GM12878 (cell line): ENCODE results near the gene ANKRD13C. TPM values are rescaled to one million over a fixed set of nuclear protein-coding genes. Genes with fewer than 3 reads are reported as not detected.
"Not testable (repeated sequence)": the region's sequence is repeated elsewhere in the genome, so short reads cannot be mapped to it uniquely, and the experiment has no call there.

Source experiments
- ATAC-seq: fragments of 200-7000 bp; cut with Tn5 transposase; 3 replicates; pipeline ENCODE4 v1.9.1; 2020; ENCODE audit warnings: mild to moderate bottlenecking, moderate library complexity
- BruUV-seq: library from RNA; stranded (reverse); fragments of 400-500 nt; replicated peaks from 2 replicates; lab custom pipeline; 2021; lab: Mats Ljungman, UMichigan
- CTCF ChIA-PET: fragments of 300-600 bp; sonication (Branson Sonifier 250); formaldehyde crosslinking; extraction: SDS; loops from one replicate; lab custom pipeline; 2021; ENCODE audit warnings: inconsistent platforms; lab: Yijun Ruan, JAX
- POLR2A ChIA-PET: fragments of 350-600 bp; formaldehyde crosslinking; extraction: SDS; loops from one replicate; lab custom pipeline; 2021; ENCODE audit warnings: inconsistent platforms; lab: Charles Lee
- RAD21 ChIA-PET: fragments of 300-600 bp; sonication (Branson Sonifier 250); formaldehyde crosslinking; loops from one replicate; lab custom pipeline; 2023; ENCODE audit warnings: antibody characterized with exemption; ENCODE audit not compliant: unreplicated experiment; lab: Charles Lee
- SMC1A ChIA-PET: fragments of 300-600 bp; sonication (Branson Sonifier 250); formaldehyde crosslinking; loops from one replicate; lab custom pipeline; 2023; ENCODE audit not compliant: unreplicated experiment, uncharacterized antibody; lab: Charles Lee
- DNase-seq: peaks from one replicate; pipeline ENCODE4 v3.0.0-alpha.2; 2011; ENCODE audit warnings: low read depth, low spot score
- FAIRE-seq: peaks from 3 replicates; lab custom pipeline; 2011; peaks lifted over from hg19 to GRCh38; lab: Jason Lieb, UNC
- H2AFZ ChIP-seq: 2 replicates; pipeline ENCODE4 v1.6.0; 2011; ENCODE audit warnings: low read depth, low read length, control low read depth; ENCODE audit not compliant: control insufficient read depth
- H3K27ac ChIP-seq: 2 replicates; pipeline ENCODE4 v1.5.1; 2011; ENCODE audit warnings: control low read depth; ENCODE audit not compliant: control insufficient read depth, insufficient read depth
- H3K27me3 ChIP-seq, 2 experiments: replicated peaks in 1 of 2; 2 replicates each; pipeline versions ENCODE4 v1.6.0 to v1.6.1; 2011; ENCODE audit warnings: low read length in 1 of 2; ENCODE audit not compliant: control insufficient read depth in 2 of 2, insufficient read depth in 2 of 2
- H3K36me3 ChIP-seq, 2 experiments: 2 replicates each; pipeline ENCODE4 v1.5.1; 2011; ENCODE audit warnings: low read length in 1 of 2; ENCODE audit not compliant: control insufficient read depth in 2 of 2, insufficient read depth in 2 of 2
- H3K4me1 ChIP-seq: 2 replicates; pipeline ENCODE4 v1.6.1; 2011; ENCODE audit warnings: mild to moderate bottlenecking, low read length, moderate library complexity, mixed read lengths; ENCODE audit not compliant: control insufficient read depth, insufficient read depth
- H3K4me2 ChIP-seq: 2 replicates; pipeline ENCODE4 v1.6.0; 2011; ENCODE audit warnings: control low read depth; ENCODE audit not compliant: control insufficient read depth, insufficient read depth
- H3K4me3 ChIP-seq: fragments of 200-600 bp; sonication (generic); 2 replicates; pipeline ENCODE4 v1.5.1; 2016
- H3K79me2 ChIP-seq: 2 replicates; pipeline ENCODE4 v1.6.0; 2011; ENCODE audit warnings: low read length; ENCODE audit not compliant: control insufficient read depth, insufficient read depth
- H3K9ac ChIP-seq: 2 replicates; pipeline ENCODE4 v1.8.0; 2011; ENCODE audit warnings: low read length, control low read depth, mixed read lengths; ENCODE audit not compliant: control insufficient read depth, insufficient read depth
- H3K9me3 ChIP-seq: replicated peaks from 3 replicates; pipeline ENCODE4 v1.5.1; 2011; ENCODE audit warnings: mild to moderate bottlenecking, low read length; ENCODE audit not compliant: control insufficient read depth, insufficient read depth
- H4K20me1 ChIP-seq: 2 replicates; pipeline ENCODE4 v1.6.0; 2011; ENCODE audit not compliant: control insufficient read depth, insufficient read depth
- WGBS: methylation state at CpG from one replicate; pipeline ENCODE4 v1.1.6; 2016; ENCODE audit warnings: low lambda C conversion rate; ENCODE audit not compliant: insufficient replicate concordance, insufficient coverage; ENCODE audit errors: missing lambda C conversion rate; 5-methylcytosine and 5-hydroxymethylcytosine counted together
- in situ Hi-C: fragments of 300-500 bp; cut with MboI; formaldehyde crosslinking; loops from 9 replicates; pipeline ENCODE4 v1.14.3; 2018; ENCODE audit warnings: mixed read lengths
- intact Hi-C: fragments of 100-400 bp; cut with micrococcal nuclease; formaldehyde crosslinking; loops from one replicate; pipeline ENCODE4 v1.14.2; 2022; ENCODE audit not compliant: unreplicated experiment
- polyA plus RNA-seq, 11 experiments: library from polyadenylated mRNA; depleted of rRNA in 4 of 11; unstranded in 6 of 11; stranded (reverse) in 5 of 11; fragments of >200 nt; fragmentation: Nextera tagmentation in 4 of 11; fragmentation: Illumina TruSeq in 1 of 11; extraction: Ambion mirVana in 4 of 11; extraction: Trizol in 1 of 11; gene quantifications; 1 replicate in 1 of 11; 2 replicates in 10 of 11; pipeline versions ENCODE4 v1.2.1 to v1.2.3, GENCODE V29; 2011 to 2016; ENCODE audit warnings: inconsistent platforms in 2 of 11, missing spikeins in 2 of 11, low read depth in 1 of 11
- total RNA-seq, 4 experiments: library from RNA; depleted of rRNA in 3 of 4; stranded (reverse); fragments of >200 nt in 3 of 4; fragmentation: Illumina TruSeq in 1 of 4; extraction: Trizol in 1 of 4; gene quantifications; 2 replicates each; pipeline versions ENCODE4 v1.2.1 to v1.2.3, GENCODE V29; 2013 to 2021

ANKRD13C gene
- total and polyA plus RNA-seq, 10 of the 15 experiments (the other 5 are each of a cell fraction or from before 2014, with no cell fraction given): 3.7 to 24.4 (median 14.1) TPM

DNA sequence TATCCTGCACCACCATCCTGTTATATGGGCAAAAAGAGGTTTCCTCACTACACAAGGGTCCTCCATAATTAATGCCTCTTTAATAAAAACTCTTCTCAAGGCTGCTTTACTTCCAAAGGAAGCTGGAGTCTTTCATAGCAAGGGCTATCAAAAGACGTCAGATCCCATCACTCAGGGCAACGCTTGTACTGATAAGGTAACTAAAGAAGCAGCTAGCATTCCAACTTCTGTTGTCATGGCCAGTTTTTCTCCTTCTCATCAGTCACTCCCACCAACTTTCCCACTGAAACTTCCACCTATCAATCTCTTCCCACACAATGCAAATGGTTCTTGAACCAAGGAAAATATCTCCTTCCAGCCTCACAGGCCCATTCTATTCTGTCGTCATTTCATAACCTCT, 17.1 kb upstream of the ANKRD13C start:
- in situ Hi-C loops, intact Hi-C loops: not testable (repeated sequence)

DNA sequence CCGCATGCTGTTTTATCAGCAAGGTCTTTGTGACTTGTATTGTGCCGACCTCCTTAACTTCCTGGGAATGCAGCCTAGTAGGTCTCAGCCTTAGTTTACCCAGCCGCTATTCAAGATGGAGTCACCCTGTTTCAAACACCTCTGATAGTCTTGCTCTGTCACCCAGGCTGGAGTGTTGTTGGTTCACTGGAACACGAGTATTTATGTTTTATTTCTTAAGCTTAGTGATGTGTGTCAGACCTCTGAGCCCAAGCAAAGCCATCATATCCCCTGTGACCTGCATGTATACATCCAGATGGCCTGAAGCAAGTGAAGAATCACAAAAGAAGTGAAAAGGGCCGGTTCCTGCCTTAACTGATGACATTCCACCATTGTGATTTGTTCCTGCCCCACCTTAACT, 12.9 kb upstream of the ANKRD13C start:
- H2AFZ ChIP-seq, H3K9ac ChIP-seq, H3K79me2 ChIP-seq, DNase-seq, H3K4me3 ChIP-seq, POLR2A ChIA-PET, ATAC-seq, CTCF ChIA-PET, H4K20me1 ChIP-seq, in situ Hi-C loops, H3K27ac ChIP-seq, BruUV-seq, H3K4me1 ChIP-seq, RAD21 ChIA-PET, H3K27me3 ChIP-seq, FAIRE-seq, H3K36me3 ChIP-seq, intact Hi-C loops, H3K4me2 ChIP-seq, H3K9me3 ChIP-seq: not testable (repeated sequence)
- WGBS: 57% methylated on average over 5 of the region's 5 CpGs
- SMC1A ChIA-PET: interaction anchor here (0.6 kb wide), 1 partner anchor 272 kb away, joined by 4 read pairs; no protein-coding TSS in a partner anchor

More for the DNA sequence above, 17.1 kb upstream of the ANKRD13C start:
- H3K9ac ChIP-seq, RAD21 ChIA-PET, CTCF ChIA-PET, H4K20me1 ChIP-seq, POLR2A ChIA-PET, H3K4me3 ChIP-seq, H3K9me3 ChIP-seq, FAIRE-seq, H3K27me3 ChIP-seq, BruUV-seq, H3K4me2 ChIP-seq, DNase-seq, H3K79me2 ChIP-seq, H3K36me3 ChIP-seq, H3K27ac ChIP-seq, H2AFZ ChIP-seq, H3K4me1 ChIP-seq, ATAC-seq: not testable (repeated sequence)
- WGBS: 76% methylated on average over 3 of the region's 3 CpGs
- SMC1A ChIA-PET: interaction anchor here (1.1 kb wide), 1 partner anchor 12 kb away, joined by 5 read pairs; no protein-coding TSS in a partner anchor

DNA sequence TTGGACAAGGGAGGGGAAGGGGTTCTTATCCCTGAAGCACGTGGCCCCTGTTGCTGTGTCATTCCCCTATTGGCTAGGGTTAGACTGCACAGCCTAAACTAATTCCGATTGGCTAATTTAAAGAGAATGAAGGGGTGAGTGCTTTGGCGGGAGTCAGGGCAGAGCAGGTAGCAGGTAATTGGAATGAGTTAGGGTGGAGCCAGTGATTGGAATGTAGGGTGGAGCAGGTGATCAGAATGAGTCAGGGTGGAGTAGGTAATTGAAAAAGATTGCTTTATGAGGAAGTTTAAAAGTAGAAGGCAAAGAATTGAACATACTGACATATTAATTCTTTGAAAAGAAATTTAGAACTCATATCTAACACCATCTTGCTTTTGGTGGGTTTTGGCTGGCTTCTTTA, 12.5 kb upstream of the ANKRD13C start:
- H3K27me3 ChIP-seq, H3K4me2 ChIP-seq, H3K9ac ChIP-seq, BruUV-seq, H3K4me1 ChIP-seq, H2AFZ ChIP-seq, H4K20me1 ChIP-seq, H3K36me3 ChIP-seq, H3K4me3 ChIP-seq, H3K27ac ChIP-seq, CTCF ChIA-PET, H3K9me3 ChIP-seq, in situ Hi-C loops, intact Hi-C loops, RAD21 ChIA-PET, DNase-seq, FAIRE-seq, ATAC-seq, H3K79me2 ChIP-seq, POLR2A ChIA-PET: not testable (repeated sequence)
- SMC1A ChIA-PET: interaction anchor here (0.6 kb wide), 1 partner anchor 271 kb away, joined by 4 read pairs; no protein-coding TSS in a partner anchor
- WGBS: 69% methylated on average over 3 of the region's 3 CpGs

DNA sequence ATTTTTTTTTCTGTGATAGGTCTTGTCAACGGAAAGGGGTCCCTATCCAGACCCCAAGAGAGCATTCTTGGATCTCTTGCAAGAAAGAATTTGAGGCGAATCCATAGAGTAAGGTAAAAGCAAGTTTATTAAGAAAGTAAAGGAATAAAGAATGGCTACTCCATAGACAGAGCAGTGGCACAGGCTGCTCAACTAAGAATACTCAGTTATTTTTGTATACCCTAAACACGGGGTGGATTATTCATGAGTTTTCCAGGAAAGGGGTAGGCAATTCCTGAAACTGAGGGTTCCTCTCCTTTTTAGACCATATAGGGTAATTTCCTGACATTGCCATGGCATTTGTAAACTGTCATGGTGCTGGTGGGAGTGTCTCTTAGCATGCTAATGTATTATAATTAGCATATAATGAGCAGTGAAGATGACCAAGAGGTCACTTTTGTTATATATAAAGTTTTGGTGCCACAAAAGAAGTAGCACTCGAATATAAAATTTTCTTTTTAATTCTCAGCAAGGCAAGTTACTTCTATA, 12.0 kb upstream of the ANKRD13C start:
- in situ Hi-C loops, H3K27ac ChIP-seq, intact Hi-C loops, H4K20me1 ChIP-seq, RAD21 ChIA-PET, ATAC-seq, H3K4me3 ChIP-seq, CTCF ChIA-PET, FAIRE-seq, H3K9ac ChIP-seq, SMC1A ChIA-PET, DNase-seq, H3K4me2 ChIP-seq, H3K36me3 ChIP-seq, H3K27me3 ChIP-seq, H2AFZ ChIP-seq, H3K9me3 ChIP-seq, H3K4me1 ChIP-seq, POLR2A ChIA-PET, BruUV-seq, H3K79me2 ChIP-seq: not testable (repeated sequence)
- 34% methylated on average over 4 of the region's 4 CpGs for WGBS
